ENCODE data around the gene SLC20A1. TPM values are rescaled to one million over a fixed set of nuclear protein-coding genes. Genes with fewer than 3 reads are reported as not detected.

Gene SLC20A1
- total RNA-seq, 4 donors from 2014 or later: 19.2 to 50.6 (median 34.5) TPM

- H3K9me3 ChIP-seq: no peaks in the 10 kb centered on the region
- WGBS: 18% methylated on average over 3 of the region's 3 CpGs
- peaks cover 28% of the 10 kb centered on the region for H3K4me1 ChIP-seq
- TF ChIP-seq EP300 (IDR thresholded peaks at IDR 0.05) (no peak), POLR2AphosphoS5 (IDR thresholded peaks at IDR 0.05) (peak in 1 of 3 donors; percentile 16), POLR2A (IDR thresholded peaks at IDR 0.05) (no peak), CTCF (IDR thresholded peaks at IDR 0.05) (no peak)
- DNase-seq (ENCODE audit: low spot score in 2 of 2): no peak
- H3K27me3 ChIP-seq: no peaks in the 10 kb centered on the region
- no peak overlapping the region for H3K4me3 ChIP-seq
- no peaks in the 10 kb centered on the region for H3K36me3 ChIP-seq
- no peak overlapping the region for H3K27ac ChIP-seq
Observed at GRCh38 chr2:112679484-112679883, 33.7 kb downstream of the SLC20A1 start.

GRCh38 chr2:112680666-112681101 is 34.9 kb downstream of the SLC20A1 start:
- no peak for DNase-seq (ENCODE audit: low spot score in 2 of 2)
- TF ChIP-seq POLR2AphosphoS5 (IDR thresholded peaks at IDR 0.05) (no peak), EP300 (IDR thresholded peaks at IDR 0.05) (no peak), CTCF (IDR thresholded peaks at IDR 0.05) (no peak), POLR2A (IDR thresholded peaks at IDR 0.05) (no peak)
- Histone ChIP-seq H3K36me3 (no peaks in the 10 kb centered on the region), H3K9me3 (no peaks in the 10 kb centered on the region), H3K27ac (no peak overlapping the region), H3K4me1 (peaks cover 27% of the 10 kb centered on the region), H3K27me3 (no peaks in the 10 kb centered on the region), H3K4me3 (no peak overlapping the region)
- 33% methylated on average over 5 of the region's 5 CpGs for WGBS

GRCh38 chr2:112682101-112682500 is 36.4 kb downstream of the SLC20A1 start:
- 90% methylated on average over 7 of the region's 7 CpGs for WGBS
- DNase-seq (ENCODE audit: low spot score in 2 of 2): no peak
- Histone ChIP-seq H3K27me3 (no peaks in the 10 kb centered on the region), H3K4me3 (no peak overlapping the region), H3K4me1 (peaks cover 27% of the 10 kb centered on the region), H3K9me3 (no peaks in the 10 kb centered on the region), H3K27ac (no peak overlapping the region), H3K36me3 (no peaks in the 10 kb centered on the region)
- TF ChIP-seq POLR2A (IDR thresholded peaks at IDR 0.05) (no peak), EP300 (IDR thresholded peaks at IDR 0.05) (no peak), CTCF (IDR thresholded peaks at IDR 0.05) (no peak), POLR2AphosphoS5 (IDR thresholded peaks at IDR 0.05) (no peak)

- Histone ChIP-seq H3K4me3 (no peak overlapping the region), H3K27me3 (no peaks in the 10 kb centered on the region), H3K27ac (no peak overlapping the region), H3K9me3 (no peaks in the 10 kb centered on the region), H3K36me3 (no peaks in the 10 kb centered on the region), H3K4me1 (peaks cover 27% of the 10 kb centered on the region)
- WGBS: 76% methylated on average over 12 of the region's 12 CpGs
- TF ChIP-seq CTCF (IDR thresholded peaks at IDR 0.05) (no peak), POLR2AphosphoS5 (IDR thresholded peaks at IDR 0.05) (no peak), POLR2A (IDR thresholded peaks at IDR 0.05) (no peak), EP300 (IDR thresholded peaks at IDR 0.05) (no peak)
- DNase-seq (ENCODE audit: low spot score in 2 of 2): no peak
Observed at GRCh38 chr2:112683550-112684414, 38.0 kb downstream of the SLC20A1 start.

GRCh38 chr2:112684415-112684775 is 38.7 kb downstream of the SLC20A1 start:
- Histone ChIP-seq H3K27ac (no peak overlapping the region), H3K27me3 (no peaks in the 10 kb centered on the region), H3K36me3 (no peaks in the 10 kb centered on the region), H3K9me3 (no peaks in the 10 kb centered on the region), H3K4me1 (peaks cover 23% of the 10 kb centered on the region), H3K4me3 (no peak overlapping the region)
- 71% methylated on average over 3 of the region's 3 CpGs for WGBS
- DNase-seq (ENCODE audit: low spot score in 2 of 2): no peak
- TF ChIP-seq POLR2AphosphoS5 (IDR thresholded peaks at IDR 0.05) (no peak), CTCF (IDR thresholded peaks at IDR 0.05) (no peak), POLR2A (IDR thresholded peaks at IDR 0.05) (no peak), EP300 (IDR thresholded peaks at IDR 0.05) (no peak)
